ENCODE data around the gene LAPTM5.
A peak's percentile ranks its signal among the peaks of the same experiment; 100 is the strongest.
"Not testable (repeated sequence)": the region's sequence is repeated elsewhere in the genome, so short reads cannot be mapped to it uniquely, and the experiment has no call there.

The LAPTM5 gene

DNA sequence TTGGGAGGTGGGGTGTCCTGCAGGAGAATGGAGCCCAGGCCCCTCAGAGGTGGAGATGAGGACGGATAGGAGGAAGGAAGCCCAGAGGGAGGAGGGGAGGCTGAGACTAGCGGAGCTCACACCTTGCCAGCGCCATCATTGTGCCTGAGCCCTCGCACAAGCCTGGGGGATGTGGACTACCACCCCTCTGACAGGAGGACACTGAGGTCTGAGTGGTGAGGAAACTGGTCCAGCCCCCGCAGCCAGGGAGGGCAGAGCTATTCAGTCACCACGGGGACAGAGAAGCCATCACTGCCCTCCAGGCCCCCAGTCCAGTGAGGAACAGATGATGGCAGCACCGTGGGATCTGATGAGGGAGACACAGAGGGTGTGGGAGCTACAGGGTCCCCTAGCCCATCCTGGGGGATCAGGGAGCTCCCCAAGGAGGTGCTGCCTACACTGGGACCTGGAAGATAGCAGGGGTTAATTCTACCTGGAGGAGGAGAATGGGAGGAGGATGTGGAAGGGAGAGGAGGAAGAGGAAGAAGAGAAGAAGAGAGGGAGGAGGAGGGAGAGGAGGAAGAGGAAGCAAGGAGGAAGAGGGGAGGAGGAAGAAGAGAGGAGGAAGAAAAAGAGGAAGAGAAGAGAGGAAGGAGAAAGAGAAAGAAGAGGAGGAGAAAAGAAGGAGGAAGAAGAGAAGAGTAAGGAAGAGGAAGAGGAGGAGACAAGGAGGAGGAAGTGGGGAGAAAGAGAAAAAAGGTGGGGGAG is 65.2 kb downstream of the LAPTM5 start:
- DNase-seq: no peak

DNA sequence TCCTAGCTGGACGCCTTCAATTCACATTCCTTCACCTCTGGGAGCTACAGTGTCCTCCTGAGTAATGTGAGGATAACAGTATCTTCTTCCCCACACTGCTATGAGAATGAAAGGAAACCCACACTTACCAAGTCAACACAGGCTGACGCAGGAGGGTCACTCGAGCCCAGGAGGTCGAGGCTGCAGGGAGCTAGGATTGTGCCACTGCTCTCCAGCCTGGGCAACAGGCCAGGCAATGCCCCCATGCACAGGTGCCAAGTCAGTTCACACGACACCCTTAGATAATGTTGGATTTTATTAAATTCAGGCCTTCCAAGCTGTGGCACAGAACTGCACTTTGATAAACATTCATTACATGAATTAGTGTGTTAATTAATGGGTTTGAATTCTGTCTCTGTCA is 66.1 kb downstream of the LAPTM5 start:
- DNase-seq: no peak

DNA sequence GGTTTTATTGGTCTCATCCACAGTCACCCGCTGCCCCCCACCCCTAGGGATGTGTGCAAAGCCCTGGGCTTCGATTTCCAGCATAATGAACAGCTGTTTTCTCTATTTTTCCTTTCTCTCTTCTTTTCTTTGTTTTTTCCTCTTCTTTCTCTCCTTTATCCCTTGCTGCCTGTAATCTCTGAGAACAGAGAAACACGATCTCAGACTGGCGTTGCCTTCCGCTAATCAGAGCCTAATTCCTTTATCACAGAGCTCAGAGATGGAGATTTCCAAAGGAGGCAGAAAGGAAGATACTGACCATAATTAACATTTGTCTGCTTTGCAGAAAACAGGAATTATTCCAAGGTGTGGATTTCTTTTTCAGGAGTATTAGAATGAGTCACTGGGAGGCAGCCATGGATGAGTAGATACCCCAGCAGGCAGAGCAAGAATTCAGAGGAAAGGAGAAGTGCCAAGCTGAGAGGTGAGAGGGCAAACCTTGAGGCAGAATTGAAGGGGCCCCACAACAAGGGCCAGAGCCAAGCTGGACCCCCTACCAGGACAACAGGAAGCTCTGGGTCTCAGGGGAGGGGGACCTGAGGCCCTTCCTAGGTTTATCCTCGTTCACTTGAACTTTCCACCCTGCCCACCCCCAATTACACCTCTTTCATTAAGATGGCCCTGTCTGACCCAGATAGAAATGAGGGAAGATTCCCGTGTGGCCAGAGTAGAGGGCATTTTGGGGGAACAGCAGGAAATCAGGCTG is 67.5 kb downstream of the LAPTM5 start:
- DNase-seq: no peak

DNA sequence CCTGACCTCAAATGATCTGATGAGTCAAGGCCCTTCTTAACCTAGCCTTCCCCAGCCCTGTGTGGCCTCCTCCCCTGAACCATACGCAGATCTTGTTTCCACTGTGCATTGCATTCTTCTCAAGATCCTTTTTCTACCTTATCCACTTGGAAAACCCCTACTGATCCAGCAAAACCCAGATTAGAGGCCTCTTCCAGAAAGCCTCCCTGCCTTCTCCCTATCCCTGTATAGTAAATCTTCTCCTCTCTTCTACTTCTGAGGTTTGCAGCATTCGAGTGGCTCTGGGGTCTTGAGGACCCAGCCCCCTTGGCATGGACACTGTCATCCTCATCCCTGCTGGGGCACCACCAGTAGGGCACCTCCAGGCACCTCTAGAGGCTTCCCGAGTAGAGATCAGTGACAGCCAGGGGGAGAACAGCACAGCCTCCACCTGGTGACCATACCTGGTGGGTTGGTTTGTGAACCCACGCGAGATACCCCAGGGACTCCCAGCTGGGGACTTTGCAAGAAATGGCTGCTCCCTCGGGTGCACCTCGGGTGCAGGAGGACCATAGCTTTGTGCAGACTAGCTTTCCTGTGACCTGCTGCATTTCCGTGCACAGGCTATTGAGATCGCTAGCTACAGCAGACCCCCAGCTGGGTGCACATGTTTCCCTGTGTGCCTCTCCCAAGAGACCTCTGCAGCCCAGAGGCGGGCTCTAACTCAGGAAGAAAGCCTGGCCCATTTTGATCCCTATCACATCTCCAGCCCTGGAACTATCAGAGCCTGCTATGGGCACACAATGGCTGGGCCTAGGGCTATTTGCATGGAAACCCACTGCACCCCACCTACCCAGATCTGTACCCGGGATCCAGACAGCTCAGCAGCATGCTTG is 68.4 kb downstream of the LAPTM5 start:
- no peak for DNase-seq

DNA sequence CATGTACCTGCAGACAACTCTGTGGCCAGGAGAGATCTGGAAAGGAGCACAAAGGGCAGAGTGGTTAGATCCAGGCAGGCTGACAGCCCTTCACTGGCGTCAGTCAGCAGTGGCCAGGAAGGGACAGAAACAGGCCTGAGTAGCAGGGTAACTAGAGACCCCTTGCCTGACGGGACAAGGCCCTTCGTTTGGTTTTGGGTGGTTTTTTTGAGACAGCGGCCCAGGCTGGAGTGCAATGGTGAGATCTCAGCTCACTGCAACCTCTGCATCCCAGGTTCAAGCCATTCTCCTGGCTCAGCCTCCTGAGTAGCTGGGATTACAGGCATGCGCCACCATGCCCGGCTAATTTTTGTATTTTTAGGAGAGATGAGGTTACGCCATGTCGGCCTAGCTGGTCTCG is 69.1 kb downstream of the LAPTM5 start:
- not testable (repeated sequence) for DNase-seq

DNA sequence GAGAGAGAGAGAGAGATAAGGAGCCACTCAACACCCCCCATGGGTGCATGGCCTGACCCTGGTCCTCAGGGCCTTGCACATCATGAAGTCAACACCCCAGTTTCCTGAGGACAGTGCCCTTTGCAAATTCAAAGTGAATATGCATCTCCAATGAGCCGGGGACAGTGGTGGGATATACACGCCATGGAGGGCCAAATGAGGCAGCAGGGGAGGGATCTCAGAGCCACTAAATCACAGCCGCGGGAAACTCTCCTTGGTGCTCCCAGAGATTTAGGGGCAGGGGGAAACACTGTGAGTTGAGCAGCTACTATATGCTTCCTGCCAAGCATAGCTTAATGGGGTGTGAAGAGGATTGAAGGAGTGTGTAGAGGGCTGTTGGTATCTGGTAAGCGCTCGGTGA is 69.7 kb downstream of the LAPTM5 start:
- DNase-seq: no peak

DNA sequence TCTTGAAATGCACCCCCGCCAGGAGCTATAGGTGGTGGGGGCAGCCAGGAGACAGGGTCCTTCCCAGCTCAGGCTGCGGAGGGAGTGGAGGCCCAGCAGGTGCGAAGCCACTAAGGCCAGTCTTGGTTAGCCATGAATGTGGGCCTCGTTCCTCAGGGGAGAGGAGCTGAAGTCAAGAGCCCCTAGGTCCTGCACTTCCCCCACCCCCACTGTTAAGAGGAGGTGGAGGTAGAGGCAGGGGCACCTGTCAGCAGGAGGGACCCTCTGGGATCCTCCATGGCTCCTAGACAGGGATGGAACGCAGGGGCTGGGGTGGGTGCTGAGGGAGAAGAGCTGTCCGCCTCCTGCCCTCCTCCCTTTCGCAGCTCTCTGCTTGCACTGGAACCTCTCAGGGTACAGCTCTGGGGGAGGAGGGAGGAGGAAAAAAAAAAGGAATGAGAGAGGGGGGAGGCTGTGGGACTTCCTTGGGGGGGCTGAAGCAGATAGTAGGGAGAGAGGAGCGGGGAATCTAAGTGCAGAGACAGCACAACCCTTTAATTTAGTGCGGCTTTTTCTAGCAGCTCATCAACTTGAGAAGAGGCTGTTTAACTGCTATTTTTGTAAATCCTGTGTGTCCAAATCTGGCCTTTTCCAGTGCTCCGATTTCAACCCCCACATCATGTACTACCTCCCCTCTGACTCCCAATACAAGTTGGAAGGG is 71.2 kb downstream of the LAPTM5 start:
- DNase-seq: no peak

DNA sequence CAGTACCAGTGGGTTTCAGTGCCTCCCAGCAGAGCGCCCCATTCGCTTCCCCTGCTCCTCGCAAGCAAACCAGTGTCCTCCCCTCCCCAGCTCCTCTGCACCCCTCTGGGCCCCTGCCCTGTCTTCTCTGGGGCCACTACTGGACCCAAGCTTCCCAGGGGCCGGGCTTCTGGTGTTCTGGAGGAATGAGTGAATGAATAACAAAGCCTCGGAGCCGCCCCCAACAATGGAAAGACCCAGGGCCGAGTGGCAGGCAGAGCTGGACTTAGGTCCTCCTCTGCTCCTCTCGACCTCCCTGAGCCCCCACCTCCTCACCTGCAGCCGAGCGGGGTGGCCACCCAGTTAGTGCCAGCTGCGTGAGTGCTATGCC is 71.8 kb downstream of the LAPTM5 start:
- DNase-seq: no peak

DNA sequence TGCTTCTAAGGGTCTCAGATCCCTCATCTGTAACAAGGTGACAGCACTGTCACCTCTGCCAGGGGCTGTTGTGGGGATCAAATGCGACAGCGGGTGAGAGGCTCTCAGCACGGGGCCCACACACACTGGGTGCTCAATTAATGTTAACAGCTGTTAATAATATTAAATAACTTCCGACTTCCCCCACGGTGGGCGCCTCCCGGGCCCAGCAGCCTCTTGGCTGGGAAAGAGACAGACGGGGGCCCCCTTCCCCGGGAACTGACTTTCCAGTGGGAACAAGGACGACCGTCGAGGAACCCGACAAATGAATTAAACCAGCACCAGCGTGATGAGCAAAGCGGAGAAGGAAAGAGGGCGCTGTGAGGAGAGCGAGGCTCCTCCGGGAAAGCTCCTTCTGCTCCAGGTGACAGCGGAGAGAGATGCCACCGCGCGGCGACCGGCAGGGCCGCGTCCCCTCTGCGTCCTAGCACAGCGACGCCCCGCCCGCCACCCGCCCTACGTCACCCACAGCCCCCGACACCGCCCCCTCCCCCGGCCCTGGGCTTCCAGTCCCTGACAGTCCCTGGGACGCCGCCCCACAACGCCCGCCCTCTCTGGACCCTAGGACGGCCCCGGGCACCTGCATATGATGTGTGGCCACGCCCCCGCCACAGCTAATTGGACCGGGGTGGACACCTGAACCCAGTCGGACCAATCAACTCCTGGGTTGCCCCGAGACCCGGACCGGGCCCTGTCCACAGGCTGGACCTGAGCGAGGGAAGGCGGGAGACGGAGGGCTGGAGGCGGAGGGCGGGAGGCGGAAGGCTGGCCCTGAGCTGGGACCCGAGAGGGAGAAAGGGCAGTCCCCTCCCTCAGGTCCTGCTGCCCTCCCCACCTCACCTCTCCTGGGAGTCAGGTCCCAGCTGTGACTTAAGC is 72.4 kb downstream of the LAPTM5 start:
- peak; percentile 84 for DNase-seq

DNA sequence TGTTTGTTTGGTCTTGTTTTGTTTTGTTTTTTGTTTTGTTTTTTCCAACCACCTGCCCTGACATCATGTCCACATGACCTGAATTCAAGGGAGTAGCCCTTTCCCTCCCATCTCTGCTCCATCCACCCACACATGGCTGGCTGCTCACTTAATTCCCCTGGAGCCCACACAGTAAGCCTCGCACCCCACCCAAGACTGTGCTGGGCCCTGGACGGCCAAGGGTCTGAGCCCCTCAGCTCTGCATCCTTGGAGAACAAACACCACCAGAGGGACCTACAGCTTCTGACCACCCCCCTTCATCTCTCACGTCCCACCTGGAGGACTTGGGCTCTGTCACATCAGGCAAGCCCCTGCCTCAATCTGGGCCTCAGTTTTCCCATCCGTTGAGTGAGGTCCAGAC is 73.3 kb downstream of the LAPTM5 start:
- DNase-seq: no peak

DNA sequence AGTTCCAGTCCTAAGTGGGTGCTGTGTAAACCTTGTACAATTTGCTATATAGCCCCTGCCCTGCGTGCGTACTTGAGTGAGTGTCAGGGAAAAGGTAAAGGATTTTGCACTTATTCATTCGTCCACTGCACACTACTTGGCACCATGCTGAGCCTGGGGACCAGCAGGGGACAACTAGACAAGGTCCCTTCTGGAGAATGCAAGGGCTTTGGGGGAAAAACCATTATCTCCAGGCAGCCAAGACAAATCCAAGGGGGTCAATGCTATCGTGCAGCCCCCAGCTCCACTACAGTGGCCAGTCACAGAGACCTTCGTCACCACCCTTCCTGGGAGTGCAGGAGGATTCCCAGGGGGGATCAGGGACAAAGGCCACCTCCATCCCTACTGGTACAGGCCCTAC is 73.9 kb downstream of the LAPTM5 start:
- no peak for DNase-seq
